ENCODE data around the gene RHOB.
"Not testable (repeated sequence)": the region's sequence is repeated elsewhere in the genome, so short reads cannot be mapped to it uniquely, and the experiment has no call there.

Gene RHOB

GRCh38 chr2:20415511-20415918, 31.4 kb upstream of the RHOB start:
- H3K4me3 ChIP-seq (ENCODE audit: low read depth, low read length), result no peak overlapping the region
- TF ChIP-seq, protein P1, sequence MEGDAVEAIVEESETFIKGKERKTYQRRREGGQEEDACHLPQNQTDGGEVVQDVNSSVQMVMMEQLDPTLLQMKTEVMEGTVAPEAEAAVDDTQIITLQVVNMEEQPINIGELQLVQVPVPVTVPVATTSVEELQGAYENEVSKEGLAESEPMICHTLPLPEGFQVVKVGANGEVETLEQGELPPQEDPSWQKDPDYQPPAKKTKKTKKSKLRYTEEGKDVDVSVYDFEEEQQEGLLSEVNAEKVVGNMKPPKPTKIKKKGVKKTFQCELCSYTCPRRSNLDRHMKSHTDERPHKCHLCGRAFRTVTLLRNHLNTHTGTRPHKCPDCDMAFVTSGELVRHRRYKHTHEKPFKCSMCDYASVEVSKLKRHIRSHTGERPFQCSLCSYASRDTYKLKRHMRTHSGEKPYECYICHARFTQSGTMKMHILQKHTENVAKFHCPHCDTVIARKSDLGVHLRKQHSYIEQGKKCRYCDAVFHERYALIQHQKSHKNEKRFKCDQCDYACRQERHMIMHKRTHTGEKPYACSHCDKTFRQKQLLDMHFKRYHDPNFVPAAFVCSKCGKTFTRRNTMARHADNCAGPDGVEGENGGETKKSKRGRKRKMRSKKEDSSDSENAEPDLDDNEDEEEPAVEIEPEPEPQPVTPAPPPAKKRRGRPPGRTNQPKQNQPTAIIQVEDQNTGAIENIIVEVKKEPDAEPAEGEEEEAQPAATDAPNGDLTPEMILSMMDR (IDR thresholded peaks at IDR 0.05; ENCODE audit: insufficient read depth, low read depth, low read length, missing control alignments), result no peak
- DNase-seq (ENCODE audit: low read depth), result no peak

DNA sequence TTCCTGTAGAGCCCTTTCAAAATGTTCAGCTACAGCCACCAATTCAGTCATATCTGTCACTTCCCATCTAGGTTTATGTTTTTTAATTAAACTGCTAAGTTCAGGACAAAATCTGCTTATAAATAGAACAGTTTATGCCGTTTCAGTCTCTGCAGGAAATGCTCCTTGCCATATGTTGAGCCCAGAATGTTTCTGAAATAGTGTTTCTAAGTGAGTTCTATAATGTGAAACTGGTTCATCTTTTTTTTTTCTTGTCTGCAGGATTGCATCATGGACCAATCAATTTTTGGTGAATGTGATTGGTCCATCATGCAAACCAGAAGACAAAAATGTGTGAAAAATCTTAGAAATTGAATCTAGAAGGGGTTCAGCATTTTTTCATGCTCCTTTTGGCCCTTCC, 30.2 kb upstream of the RHOB start:
- DNase-seq (ENCODE audit: low read depth), result peak; percentile 37
- TF ChIP-seq, protein P1 (IDR thresholded peaks at IDR 0.05; ENCODE audit: insufficient read depth, low read depth, low read length, missing control alignments), result no peak
- H3K4me3 ChIP-seq (ENCODE audit: low read depth, low read length), result no peak overlapping the region

- DNase-seq (ENCODE audit: low read depth); H3K4me3 ChIP-seq (ENCODE audit: low read depth, low read length): not testable (repeated sequence)
Measured at GRCh38 chr2:20417230-20417821, 29.5 kb upstream of the RHOB start.

DNA sequence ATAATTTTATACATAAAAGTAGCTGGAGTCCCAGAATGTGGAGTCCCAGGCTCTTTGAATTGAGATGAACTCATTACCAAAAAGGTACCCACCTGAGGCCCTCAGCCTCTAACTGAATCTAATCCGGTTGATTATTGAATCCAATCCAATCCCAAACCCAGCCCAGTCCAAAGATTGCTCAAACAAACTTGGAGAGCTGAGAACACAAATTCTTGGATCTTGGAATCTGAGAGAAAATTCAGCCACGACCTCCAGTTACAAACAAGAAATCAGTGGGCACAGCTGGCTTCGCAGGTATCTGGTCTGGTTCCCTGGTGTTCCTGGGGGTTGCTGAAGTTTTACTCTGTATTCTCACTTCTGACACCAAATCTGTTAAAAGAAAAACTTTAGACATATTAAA, 28.4 kb upstream of the RHOB start:
- TF ChIP-seq, protein P1 (IDR thresholded peaks at IDR 0.05; ENCODE audit: insufficient read depth, low read depth, low read length, missing control alignments), result no peak
- H3K4me3 ChIP-seq (ENCODE audit: low read depth, low read length), result no peak overlapping the region

DNA sequence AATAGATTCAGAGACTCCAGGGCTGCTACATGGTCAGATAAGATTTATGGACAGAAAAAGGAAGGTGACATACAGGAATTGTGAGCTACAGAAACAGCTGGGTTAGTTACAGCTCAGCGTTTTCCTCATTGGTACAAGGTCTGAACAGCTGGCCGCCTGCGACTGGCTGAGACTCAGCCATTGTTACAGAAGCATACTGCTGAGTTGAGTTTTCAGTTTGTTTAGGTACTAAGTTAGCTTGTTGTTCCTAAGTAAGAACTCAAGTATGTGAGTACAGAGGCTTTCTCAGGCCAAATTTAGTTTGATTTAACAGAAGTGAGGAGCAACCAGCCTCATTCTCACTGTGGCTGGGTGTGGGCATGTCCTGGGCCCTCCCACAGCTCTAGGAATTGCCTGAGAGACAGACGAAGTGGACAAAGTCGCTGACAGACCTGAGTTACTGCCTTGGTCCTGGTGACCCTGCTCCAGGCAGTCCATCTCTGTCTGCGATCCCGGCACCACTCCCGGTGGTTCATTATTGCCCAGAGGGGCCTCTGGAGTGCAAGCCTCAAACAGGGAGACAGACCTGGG, 27.8 kb upstream of the RHOB start:
- no peak for DNase-seq (ENCODE audit: low read depth)
- H3K4me3 ChIP-seq (ENCODE audit: low read depth, low read length), result no peak overlapping the region
- TF ChIP-seq, protein P1 (IDR thresholded peaks at IDR 0.05; ENCODE audit: insufficient read depth, low read depth, low read length, missing control alignments), result no peak

More for the DNA sequence above, 28.4 kb upstream of the RHOB start:
- no peak for DNase-seq (ENCODE audit: low read depth)

DNA sequence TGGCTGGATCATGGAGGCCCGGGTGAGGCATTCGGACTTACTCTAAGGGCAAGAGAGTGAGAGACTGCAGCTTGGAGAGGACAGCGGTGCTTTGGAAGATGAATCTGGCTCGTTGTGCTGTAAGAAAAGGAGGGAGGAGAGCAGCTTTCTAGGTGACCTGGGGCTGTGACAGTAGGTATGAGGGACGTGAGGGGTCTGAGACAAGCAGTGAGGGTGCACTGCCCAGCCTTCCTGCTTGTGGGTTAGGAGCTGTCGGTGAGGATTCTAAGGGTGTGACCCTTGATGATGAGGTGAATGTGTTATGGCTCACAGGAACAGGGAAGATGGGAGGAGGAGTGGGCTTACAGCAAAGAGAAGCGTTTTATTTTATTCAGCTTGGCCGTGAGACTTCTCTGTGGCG, 27.1 kb upstream of the RHOB start:
- H3K4me3 ChIP-seq (ENCODE audit: low read depth, low read length), result no peak overlapping the region
- TF ChIP-seq, protein P1 (IDR thresholded peaks at IDR 0.05; ENCODE audit: insufficient read depth, low read depth, low read length, missing control alignments), result no peak
- no peak for DNase-seq (ENCODE audit: low read depth)

- no peak for DNase-seq (ENCODE audit: low read depth)
- TF ChIP-seq, protein P1 (IDR thresholded peaks at IDR 0.05; ENCODE audit: insufficient read depth, low read depth, low read length, missing control alignments), result no peak
- H3K4me3 ChIP-seq (ENCODE audit: low read depth, low read length), result no peak overlapping the region
Measured at GRCh38 chr2:20421336-20421987, 25.4 kb upstream of the RHOB start.

Measured in GM12865 (cell line).